Adrenal gland (tissue), 5 donors: ENCODE measurements around the gene HS3ST2.

Experiments
- POLR2A ChIP-seq, 2 donors: fragments of 450-650 bp; IDR thresholded peaks; one replicate each; pipeline ENCODE4 v1.6.1; 2017; ENCODE audit warnings: antibody characterized with exemption in 2 of 2, mild to moderate bottlenecking in 2 of 2, moderate library complexity in 1 of 2
- TF ChIP-seq, protein P1 (sequence below), 6 experiments: fragments of 450-650 bp in 4 of 6; fragments of 200-600 bp in 2 of 6; sonication (generic) in 1 of 6; IDR thresholded peaks; 1 replicate in 5 of 6; 2 replicates in 1 of 6; pipeline versions ENCODE4 v1.5.1 to v1.8.0; 2016 to 2021; ENCODE audit warnings: antibody characterized with exemption in 6 of 6, mild to moderate bottlenecking in 2 of 6, moderate library complexity in 1 of 6
- donor health status: DM: no; HTN: no; CAD: no.

DNA sequence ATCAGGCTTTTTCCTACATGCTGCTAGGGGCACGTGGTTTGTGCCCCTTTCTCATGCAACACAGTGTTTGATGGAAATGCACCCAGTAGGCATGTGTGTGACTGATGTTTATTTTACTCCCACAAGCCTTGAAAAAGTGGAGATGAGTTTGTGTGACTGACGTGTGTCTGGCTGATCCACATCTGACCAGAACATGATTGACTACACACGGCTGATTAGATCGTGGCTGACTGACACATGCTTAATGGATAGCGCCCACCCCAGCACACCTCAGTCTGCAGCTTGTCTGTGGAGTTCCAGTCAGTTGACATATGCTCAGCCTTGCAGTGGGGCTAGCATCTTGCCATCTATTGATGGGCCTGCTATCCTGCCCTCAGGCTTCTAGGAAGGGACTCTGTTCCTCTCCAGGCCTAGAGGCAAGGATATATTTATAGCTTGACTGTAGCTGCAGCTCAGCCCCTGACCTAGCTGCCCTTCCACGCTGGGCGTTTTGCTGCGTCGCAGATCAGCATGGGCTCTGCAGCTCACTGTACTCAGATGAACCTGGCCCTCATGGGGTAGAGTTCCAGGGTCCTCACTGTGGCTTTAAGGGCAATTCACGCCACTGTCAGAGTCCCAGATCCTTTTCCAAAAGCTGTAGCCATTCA, 112.3 kb downstream of the HS3ST2 start:
- TF ChIP-seq, protein P1, sequence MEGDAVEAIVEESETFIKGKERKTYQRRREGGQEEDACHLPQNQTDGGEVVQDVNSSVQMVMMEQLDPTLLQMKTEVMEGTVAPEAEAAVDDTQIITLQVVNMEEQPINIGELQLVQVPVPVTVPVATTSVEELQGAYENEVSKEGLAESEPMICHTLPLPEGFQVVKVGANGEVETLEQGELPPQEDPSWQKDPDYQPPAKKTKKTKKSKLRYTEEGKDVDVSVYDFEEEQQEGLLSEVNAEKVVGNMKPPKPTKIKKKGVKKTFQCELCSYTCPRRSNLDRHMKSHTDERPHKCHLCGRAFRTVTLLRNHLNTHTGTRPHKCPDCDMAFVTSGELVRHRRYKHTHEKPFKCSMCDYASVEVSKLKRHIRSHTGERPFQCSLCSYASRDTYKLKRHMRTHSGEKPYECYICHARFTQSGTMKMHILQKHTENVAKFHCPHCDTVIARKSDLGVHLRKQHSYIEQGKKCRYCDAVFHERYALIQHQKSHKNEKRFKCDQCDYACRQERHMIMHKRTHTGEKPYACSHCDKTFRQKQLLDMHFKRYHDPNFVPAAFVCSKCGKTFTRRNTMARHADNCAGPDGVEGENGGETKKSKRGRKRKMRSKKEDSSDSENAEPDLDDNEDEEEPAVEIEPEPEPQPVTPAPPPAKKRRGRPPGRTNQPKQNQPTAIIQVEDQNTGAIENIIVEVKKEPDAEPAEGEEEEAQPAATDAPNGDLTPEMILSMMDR (IDR thresholded peaks at IDR 0.05), result no peak
- TF ChIP-seq POLR2A (IDR thresholded peaks at IDR 0.05), result no peak
